Gastroesophageal sphincter (tissue), 4 donors: ENCODE data around the gene LDB1. TPM values are rescaled to one million over a fixed set of nuclear protein-coding genes. Genes with fewer than 3 reads are reported as not detected.

Experiments used
- ATAC-seq: fragments of 150-250 bp; one replicate; pipeline ENCODE4 v1.9.1; 2016; ENCODE audit warnings: mild to moderate bottlenecking, moderate library complexity
- H3K27ac ChIP-seq, 4 donors: fragments of 200-600 bp; sonication (generic) in 3 of 4; 1 replicate in 3 of 4; 2 replicates in 1 of 4; pipeline ENCODE4 v1.5.1; 2016 to 2019
- H3K27me3 ChIP-seq: fragments of 200-600 bp; sonication (generic); one replicate; pipeline ENCODE4 v1.5.1; 2019
- H3K36me3 ChIP-seq, 2 donors: fragments of 200-600 bp; sonication (generic); one replicate each; pipeline ENCODE4 v1.5.1; 2019; ENCODE audit warnings: control low read depth in 1 of 2
- H3K4me1 ChIP-seq, 3 donors: fragments of 200-600 bp; sonication (generic); 1 replicate in 2 of 3; 2 replicates in 1 of 3; pipeline ENCODE4 v1.5.1; 2016 to 2019; ENCODE audit warnings: control low read depth in 2 of 3
- H3K4me3 ChIP-seq, 2 donors: fragments of 200-600 bp; sonication (generic); one replicate each; pipeline ENCODE4 v1.5.1; 2019; ENCODE audit warnings: mild to moderate bottlenecking in 1 of 2, moderate library complexity in 1 of 2
- H3K9me3 ChIP-seq, 3 donors: fragments of 200-600 bp; sonication (generic); one replicate each; pipeline ENCODE4 v1.5.1; 2017 to 2019; ENCODE audit warnings: control low read depth in 2 of 3
- CTCF ChIP-seq, 4 experiments: fragments of 200-600 bp in 2 of 4; fragments of 450-650 bp in 2 of 4; sonication (generic) in 1 of 4; IDR thresholded peaks; one replicate each; pipeline ENCODE4 v1.5.1; 2017 to 2019; ENCODE audit warnings: antibody characterized with exemption in 4 of 4, mild to moderate bottlenecking in 2 of 4, moderate library complexity in 2 of 4
- EP300 ChIP-seq: sonication (generic); formaldehyde crosslinking; IDR thresholded peaks from one replicate; pipeline ENCODE4 v1.6.1; 2017; ENCODE audit warnings: antibody characterized with exemption, mild to moderate bottlenecking
- POLR2A ChIP-seq, 2 donors: fragments of 450-650 bp; IDR thresholded peaks; one replicate each; pipeline ENCODE4 v1.6.1; 2017; ENCODE audit warnings: antibody characterized with exemption in 2 of 2, mild to moderate bottlenecking in 2 of 2, moderate library complexity in 1 of 2
- POLR2AphosphoS5 ChIP-seq: sonication (generic); formaldehyde crosslinking; IDR thresholded peaks from one replicate; pipeline ENCODE4 v1.6.1; 2017; ENCODE audit warnings: antibody characterized with exemption
- WGBS, 2 donors: methylation state at CpG; one replicate each; pipeline ENCODE4 v1.1.5; 2018; ENCODE audit warnings: low coverage in 1 of 2; 5-methylcytosine and 5-hydroxymethylcytosine counted together
- total RNA-seq, 4 donors: library from RNA; depleted of rRNA; stranded (reverse); fragments of >200 nt; gene quantifications; one replicate each; pipeline ENCODE4 v1.1.0, GENCODE V29; 2016

LDB1 gene
- total RNA-seq, 4 donors from 2014 or later, result 43.7 to 92.0 (median 60.4) TPM

- H3K4me1 ChIP-seq, result no peaks in the 10 kb centered on the region
- WGBS, 2 donors, result 82 to 92% methylated on average over 2 of the region's 3 CpGs
- no peaks in the 10 kb centered on the region for H3K9me3 ChIP-seq
- H3K27ac ChIP-seq, result no peak overlapping the region
- no peak overlapping the region for H3K4me3 ChIP-seq
- no peak for TF ChIP-seq POLR2AphosphoS5
- no peak for TF ChIP-seq CTCF (IDR thresholded peaks at IDR 0.05)
- no peak for TF ChIP-seq EP300
- no peak for TF ChIP-seq POLR2A (IDR thresholded peaks at IDR 0.05)
- ATAC-seq, result no peak
- no peaks in the 10 kb centered on the region for H3K27me3 ChIP-seq
- H3K36me3 ChIP-seq, result no peaks in the 10 kb centered on the region
Measured at GRCh38 chr10:102085336-102085735, 34.8 kb downstream of the LDB1 start.

GRCh38 chr10:102083541-102083940 lies 36.6 kb downstream of the LDB1 start:
- no peaks in the 10 kb centered on the region for H3K27me3 ChIP-seq
- no peaks in the 10 kb centered on the region for H3K36me3 ChIP-seq
- TF ChIP-seq POLR2AphosphoS5 (no peak), POLR2A (IDR thresholded peaks at IDR 0.05) (no peak), CTCF (IDR thresholded peaks at IDR 0.05) (no peak), EP300 (no peak)
- H3K4me1 ChIP-seq, result no peaks in the 10 kb centered on the region
- no peaks in the 10 kb centered on the region for H3K9me3 ChIP-seq
- 89 to 90% methylated on average over 3 of the region's 3 CpGs for WGBS, 2 donors
- ATAC-seq, result no peak
- no peak overlapping the region for H3K27ac ChIP-seq
- H3K4me3 ChIP-seq, result no peak overlapping the region

GRCh38 chr10:102072673-102073527 lies 47.3 kb downstream of the LDB1 start:
- ATAC-seq, result peak; percentile 83
- peaks cover 0 to 17% of the 10 kb centered on the region in 2 donors for H3K36me3 ChIP-seq
- TF ChIP-seq POLR2A (IDR thresholded peaks at IDR 0.05) (no peak), CTCF (IDR thresholded peaks at IDR 0.05) (peak in 3 of 4 experiments; percentile 82 to 93 (median 85)), POLR2AphosphoS5 (no peak), EP300 (no peak)
- H3K27ac ChIP-seq, result no peak overlapping the region
- 71 to 84% methylated on average over 2 to 4 of the region's 4 CpGs for WGBS, 2 donors
- H3K4me1 ChIP-seq, result peaks cover 0 to 28% (median 0%) of the 10 kb centered on the region in 3 donors
- H3K4me3 ChIP-seq, result no peak overlapping the region
- no peaks in the 10 kb centered on the region for H3K27me3 ChIP-seq
- no peaks in the 10 kb centered on the region for H3K9me3 ChIP-seq

GRCh38 chr10:102069071-102069470 lies 51.1 kb downstream of the LDB1 start:
- Histone ChIP-seq H3K9me3 (no peaks in the 10 kb centered on the region), H3K36me3 (peaks cover 0 to 31% of the 10 kb centered on the region in 2 donors), H3K27me3 (no peaks in the 10 kb centered on the region), H3K4me1 (peaks cover 4 to 62% (median 16%) of the 10 kb centered on the region in 3 donors), H3K27ac (no peak overlapping the region), H3K4me3 (no peak overlapping the region)
- TF ChIP-seq POLR2AphosphoS5, result no peak
- no peak for TF ChIP-seq POLR2A (IDR thresholded peaks at IDR 0.05)
- TF ChIP-seq EP300, result no peak
- TF ChIP-seq CTCF (IDR thresholded peaks at IDR 0.05), result no peak
- ATAC-seq, result no peak

GRCh38 chr10:102068216-102068615 lies 52.0 kb downstream of the LDB1 start:
- Histone ChIP-seq H3K36me3 (peaks cover 0 to 31% of the 10 kb centered on the region in 2 donors), H3K4me1 (peaks cover 4 to 60% (median 16%) of the 10 kb centered on the region in 3 donors), H3K27ac (peak overlapping the region in 1 of 4 donors; percentile 8), H3K9me3 (no peaks in the 10 kb centered on the region), H3K4me3 (no peak overlapping the region), H3K27me3 (no peaks in the 10 kb centered on the region)
- ATAC-seq, result no peak
- no CpG with 5 or more reads among the region's 1 CpG for WGBS, 2 donors
- TF ChIP-seq POLR2A (IDR thresholded peaks at IDR 0.05) (no peak), EP300 (no peak), CTCF (IDR thresholded peaks at IDR 0.05) (no peak), POLR2AphosphoS5 (no peak)
